C4-2B (cell line): ENCODE results near the gene GARIN5B.

Experiments used
- H3K27ac ChIP-seq: fragments of 450-650 bp; 2 replicates; pipeline ENCODE4 v1.5.1; 2017
- ZFX ChIP-seq: fragments of 450-650 bp; IDR thresholded peaks from 2 replicates; pipeline ENCODE4 v1.6.1; 2017
- TF ChIP-seq, protein P1 (sequence below): fragments of 450-650 bp; conservative IDR thresholded peaks from 2 replicates; pipeline ENCODE4 v1.5.1; 2017; ENCODE audit warnings: mild to moderate bottlenecking

Gene GARIN5B

DNA sequence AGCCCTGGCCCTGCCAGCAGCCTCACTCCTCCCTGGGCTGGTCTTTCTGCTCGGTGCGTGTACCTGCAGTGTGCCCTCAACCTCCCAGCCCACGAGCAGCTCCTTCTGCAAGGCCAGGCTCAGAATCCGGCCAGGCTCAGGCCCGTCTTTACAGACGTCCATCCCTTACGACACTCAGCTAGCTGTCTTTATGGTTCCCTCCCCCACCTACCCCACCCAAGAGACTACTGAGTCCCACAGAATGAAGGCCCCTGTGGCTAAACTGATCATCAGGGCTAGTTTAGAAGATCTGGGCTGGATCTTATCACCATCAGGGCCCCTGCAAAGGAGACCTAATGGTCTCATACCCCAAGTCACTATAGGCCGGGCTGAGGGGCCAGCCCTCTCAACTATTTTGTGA, 48.7 kb downstream of the GARIN5B start:
- no peak for TF ChIP-seq ZFX
- TF ChIP-seq, protein P1, sequence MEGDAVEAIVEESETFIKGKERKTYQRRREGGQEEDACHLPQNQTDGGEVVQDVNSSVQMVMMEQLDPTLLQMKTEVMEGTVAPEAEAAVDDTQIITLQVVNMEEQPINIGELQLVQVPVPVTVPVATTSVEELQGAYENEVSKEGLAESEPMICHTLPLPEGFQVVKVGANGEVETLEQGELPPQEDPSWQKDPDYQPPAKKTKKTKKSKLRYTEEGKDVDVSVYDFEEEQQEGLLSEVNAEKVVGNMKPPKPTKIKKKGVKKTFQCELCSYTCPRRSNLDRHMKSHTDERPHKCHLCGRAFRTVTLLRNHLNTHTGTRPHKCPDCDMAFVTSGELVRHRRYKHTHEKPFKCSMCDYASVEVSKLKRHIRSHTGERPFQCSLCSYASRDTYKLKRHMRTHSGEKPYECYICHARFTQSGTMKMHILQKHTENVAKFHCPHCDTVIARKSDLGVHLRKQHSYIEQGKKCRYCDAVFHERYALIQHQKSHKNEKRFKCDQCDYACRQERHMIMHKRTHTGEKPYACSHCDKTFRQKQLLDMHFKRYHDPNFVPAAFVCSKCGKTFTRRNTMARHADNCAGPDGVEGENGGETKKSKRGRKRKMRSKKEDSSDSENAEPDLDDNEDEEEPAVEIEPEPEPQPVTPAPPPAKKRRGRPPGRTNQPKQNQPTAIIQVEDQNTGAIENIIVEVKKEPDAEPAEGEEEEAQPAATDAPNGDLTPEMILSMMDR = no peak
- H3K27ac ChIP-seq = no peak overlapping the region

DNA sequence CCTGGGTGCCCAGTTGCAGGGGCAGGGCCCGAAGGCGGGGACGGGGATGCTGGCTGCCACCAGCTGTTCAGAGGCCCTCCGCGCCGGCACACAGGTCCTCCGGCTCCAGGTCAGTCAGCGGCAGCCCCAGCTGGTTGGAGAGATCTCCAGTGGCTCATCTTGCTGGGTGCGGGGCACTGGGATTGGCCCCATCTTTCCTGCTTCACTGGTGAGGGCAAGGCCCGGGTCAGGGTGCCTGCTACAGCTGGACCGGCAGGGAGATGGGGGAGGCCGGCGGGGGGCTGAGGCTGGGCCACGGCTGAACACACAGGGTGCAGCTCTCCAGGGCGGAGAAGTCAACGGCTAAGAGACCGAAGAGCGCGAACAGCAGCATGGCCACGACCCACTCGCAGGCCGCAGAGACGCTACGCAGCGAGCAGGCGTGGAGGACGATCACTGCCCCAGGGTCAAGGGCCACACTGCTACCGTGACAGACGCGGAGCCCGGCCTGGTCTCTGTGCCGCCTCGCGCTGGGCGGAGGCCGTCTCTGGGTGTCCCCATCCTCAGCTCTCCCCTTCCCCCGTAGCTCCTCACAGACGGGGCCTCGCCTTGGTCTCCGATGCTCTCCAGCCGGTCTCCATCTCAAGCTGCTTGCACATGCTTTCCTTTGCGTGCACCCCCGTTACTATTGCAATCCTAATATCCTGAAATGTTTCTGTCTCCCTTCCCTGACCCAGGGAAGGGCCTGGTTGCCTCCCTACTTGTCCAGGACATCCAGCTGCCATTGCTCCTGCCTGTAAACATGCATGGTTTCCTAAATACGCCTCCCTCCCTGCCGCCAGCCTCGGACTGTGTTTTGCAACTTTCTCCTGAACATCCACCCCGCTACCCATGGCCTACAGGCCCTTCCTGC, 50.2 kb downstream of the GARIN5B start:
- no peak overlapping the region for H3K27ac ChIP-seq
- TF ChIP-seq, protein P1 = no peak
- no peak for TF ChIP-seq ZFX

DNA sequence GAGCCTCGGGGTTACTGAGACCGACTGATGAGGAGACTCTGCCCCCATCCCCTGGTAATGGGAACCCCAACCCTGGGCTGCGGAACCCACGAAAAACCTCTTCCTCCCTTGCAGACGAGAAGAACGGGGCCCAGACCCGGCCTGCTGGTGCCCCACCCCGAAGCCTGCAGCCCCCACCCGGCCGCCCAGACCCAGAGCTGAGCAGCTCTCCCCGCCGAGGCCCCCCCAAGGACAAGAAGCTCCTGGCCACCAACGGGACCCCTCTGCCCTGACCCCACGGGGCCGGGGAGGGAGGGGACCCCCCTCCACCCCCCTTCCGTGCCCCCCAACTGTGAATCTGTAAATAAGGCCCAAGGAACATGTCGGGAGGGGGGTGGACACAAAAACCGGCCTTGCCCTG, 51.3 kb downstream of the GARIN5B start:
- H3K27ac ChIP-seq = no peak overlapping the region

DNA sequence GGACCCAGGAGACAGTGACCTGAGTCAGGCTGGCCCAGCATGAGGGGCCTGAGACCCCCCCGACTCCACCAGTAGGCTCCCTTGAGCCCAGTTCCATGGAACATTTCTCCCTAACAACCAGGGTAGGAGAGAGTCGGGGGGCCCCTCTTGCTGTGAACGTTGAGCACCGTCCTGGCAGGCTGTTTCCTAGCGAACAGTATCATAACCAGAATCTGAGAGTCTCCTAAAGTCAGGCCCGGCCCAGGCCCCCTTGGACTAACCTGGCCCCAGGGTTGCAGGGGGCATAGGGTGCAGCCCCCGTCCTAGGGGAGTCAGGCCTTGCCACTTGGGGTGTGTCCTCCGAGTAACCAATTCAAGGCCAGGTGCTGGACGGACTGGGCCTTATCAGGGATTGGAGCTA, 51.7 kb downstream of the GARIN5B start:
- TF ChIP-seq, protein P1 = no peak
- TF ChIP-seq ZFX = no peak
- no peak overlapping the region for H3K27ac ChIP-seq

More for the DNA sequence above, 51.3 kb downstream of the GARIN5B start:
- TF ChIP-seq, protein P1 = no peak
- no peak for TF ChIP-seq ZFX

DNA sequence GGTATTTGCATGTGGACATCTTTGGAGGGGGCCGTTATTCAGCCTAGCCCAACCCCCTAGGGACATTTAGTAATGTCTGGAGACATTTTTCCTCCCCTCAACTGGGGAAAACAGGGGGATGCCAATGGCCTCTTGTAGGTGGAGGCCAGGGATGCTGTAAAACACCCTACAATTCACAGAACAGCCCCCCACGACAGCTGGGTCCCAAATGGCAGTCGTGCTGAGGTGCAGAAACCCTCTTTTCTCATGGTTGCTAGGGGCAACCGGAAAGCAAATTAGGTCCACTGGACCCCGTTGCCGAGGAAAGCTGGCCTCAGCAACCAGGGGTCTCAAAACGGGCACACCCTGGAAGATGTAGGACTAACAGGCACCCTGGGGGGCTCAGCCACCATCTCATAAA, 52.6 kb downstream of the GARIN5B start:
- no peak overlapping the region for H3K27ac ChIP-seq
- TF ChIP-seq, protein P1 = no peak
- no peak for TF ChIP-seq ZFX

DNA sequence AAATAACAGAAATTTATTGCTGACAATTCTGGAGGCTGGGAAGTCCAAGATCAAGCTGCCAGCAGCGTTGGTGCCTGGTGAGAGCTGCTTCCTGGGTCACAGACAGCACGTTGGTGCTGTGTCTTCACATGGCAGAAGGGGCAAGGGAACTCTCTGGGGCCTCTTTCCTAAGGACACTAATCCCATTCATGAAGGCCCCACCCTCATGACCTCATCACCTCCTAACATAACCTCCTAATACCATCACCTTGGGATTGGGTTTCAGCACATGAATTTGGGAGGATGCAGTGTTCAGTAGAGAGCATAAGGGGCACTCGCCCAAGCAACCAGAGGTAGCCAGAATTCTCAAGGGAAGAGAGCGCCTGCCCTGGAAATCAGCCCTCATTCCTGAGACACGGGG, 53.6 kb downstream of the GARIN5B start:
- H3K27ac ChIP-seq = no peak overlapping the region
- TF ChIP-seq, protein P1 = no peak
- TF ChIP-seq ZFX = no peak

DNA sequence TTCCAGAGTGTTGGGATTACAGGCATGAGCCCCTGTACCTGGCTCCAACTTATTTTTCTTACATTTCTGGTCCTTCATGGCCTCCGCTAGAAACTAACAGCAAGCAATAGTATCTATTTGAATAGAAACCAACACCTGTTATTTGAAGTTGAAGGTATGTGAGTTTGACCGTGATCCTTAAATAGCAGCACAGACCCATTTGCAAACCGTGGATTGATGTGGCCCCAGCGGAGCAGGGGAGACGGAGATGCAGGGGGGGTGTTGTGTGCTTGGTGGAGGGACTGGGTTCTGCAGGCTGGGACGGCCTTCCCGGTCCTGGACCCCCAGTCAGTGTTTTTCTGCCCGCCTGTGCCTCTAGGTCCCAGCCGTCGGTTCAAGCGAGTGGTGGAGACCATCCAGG, 54.8 kb downstream of the GARIN5B start:
- TF ChIP-seq, protein P1 = no peak
- no peak for TF ChIP-seq ZFX
- no peak overlapping the region for H3K27ac ChIP-seq
